Astrocyte of the cerebellum (primary cell): Measurements from ENCODE around the gene TADA1.

Source experiments
- DNase-seq: peaks from one replicate; pipeline ENCODE4 v3.0.0-alpha.2; 2011; ENCODE audit warnings: low read depth
- H3K4me3 ChIP-seq: 2 replicates; pipeline ENCODE4 v1.5.1; 2011; ENCODE audit warnings: mild to moderate bottlenecking, low read depth, low read length, moderate library complexity
- in situ Hi-C: cut with HindIII; loops from 2 replicates; pipeline ENCODE4 v1.10.0; 2017; ENCODE audit warnings: low sequenced_read_pairs
- TF ChIP-seq, protein P1 (sequence below): IDR thresholded peaks from 2 replicates; pipeline ENCODE4 v1.5.1; 2012; ENCODE audit warnings: low read length, low read depth, moderate library complexity, mild to moderate bottlenecking; ENCODE audit errors: missing control alignments

The TADA1 gene

DNA sequence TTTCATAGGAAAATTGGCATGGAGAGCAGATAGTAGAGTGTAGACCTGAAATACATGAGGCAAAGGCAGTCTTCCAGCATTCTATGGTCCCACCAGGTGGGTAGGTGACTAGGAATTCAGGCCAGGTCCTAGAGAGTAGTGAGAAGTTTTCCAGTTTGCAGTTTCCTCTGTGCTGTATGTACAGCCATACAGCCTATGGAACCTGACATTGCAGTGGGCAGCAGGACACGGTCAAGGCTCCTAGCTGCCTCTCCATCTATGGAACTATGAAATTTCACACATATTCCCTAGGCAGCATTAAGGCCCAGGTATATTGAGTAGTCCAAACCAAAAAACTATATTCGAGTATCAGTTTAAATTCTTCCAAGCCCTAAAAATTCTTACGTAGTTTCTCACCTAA lies 20.5 kb downstream of the TADA1 start:
- no peak for DNase-seq
- in situ Hi-C loops: no loop called here
- TF ChIP-seq, protein P1, sequence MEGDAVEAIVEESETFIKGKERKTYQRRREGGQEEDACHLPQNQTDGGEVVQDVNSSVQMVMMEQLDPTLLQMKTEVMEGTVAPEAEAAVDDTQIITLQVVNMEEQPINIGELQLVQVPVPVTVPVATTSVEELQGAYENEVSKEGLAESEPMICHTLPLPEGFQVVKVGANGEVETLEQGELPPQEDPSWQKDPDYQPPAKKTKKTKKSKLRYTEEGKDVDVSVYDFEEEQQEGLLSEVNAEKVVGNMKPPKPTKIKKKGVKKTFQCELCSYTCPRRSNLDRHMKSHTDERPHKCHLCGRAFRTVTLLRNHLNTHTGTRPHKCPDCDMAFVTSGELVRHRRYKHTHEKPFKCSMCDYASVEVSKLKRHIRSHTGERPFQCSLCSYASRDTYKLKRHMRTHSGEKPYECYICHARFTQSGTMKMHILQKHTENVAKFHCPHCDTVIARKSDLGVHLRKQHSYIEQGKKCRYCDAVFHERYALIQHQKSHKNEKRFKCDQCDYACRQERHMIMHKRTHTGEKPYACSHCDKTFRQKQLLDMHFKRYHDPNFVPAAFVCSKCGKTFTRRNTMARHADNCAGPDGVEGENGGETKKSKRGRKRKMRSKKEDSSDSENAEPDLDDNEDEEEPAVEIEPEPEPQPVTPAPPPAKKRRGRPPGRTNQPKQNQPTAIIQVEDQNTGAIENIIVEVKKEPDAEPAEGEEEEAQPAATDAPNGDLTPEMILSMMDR: no peak
- no peak overlapping the region for H3K4me3 ChIP-seq

DNA sequence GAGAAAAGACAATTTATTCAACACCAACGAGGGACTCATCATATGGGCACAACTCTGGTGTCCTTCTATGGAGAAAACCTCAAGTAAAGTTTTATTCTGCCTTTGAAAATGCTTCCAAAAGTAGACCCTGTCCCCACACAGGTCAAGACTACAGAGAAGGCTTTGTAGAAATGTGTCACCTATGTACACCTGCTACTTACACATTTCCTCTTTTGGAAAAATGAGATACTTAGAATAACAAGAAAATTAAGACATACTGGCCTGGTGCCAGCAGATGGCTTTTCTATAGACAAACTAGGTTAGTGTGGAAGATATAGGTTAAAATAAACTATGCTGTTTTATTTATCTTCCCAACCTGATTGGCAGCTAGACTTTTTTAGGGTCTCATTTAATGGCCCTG lies 23.1 kb downstream of the TADA1 start:
- no peak for DNase-seq

DNA sequence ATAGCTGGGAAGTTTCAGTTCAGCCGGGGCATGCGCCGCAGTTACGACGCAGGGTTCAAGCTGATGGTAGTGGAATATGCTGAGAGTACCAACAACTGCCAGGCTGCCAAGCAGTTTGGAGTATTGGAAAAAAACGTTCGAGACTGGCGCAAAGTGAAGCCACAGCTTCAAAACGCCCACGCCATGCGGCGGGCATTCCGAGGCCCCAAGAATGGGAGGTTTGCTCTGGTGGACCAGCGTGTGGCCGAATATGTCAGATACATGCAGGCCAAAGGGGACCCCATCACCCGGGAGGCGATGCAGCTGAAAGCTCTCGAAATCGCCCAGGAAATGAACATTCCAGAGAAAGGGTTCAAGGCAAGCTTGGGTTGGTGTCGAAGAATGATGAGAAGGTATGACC lies 26.9 kb downstream of the TADA1 start:
- no peak overlapping the region for H3K4me3 ChIP-seq
- no peak for DNase-seq
- in situ Hi-C loops: no loop called here
- TF ChIP-seq, protein P1: no peak

More for the DNA sequence above, 23.1 kb downstream of the TADA1 start:
- TF ChIP-seq, protein P1: no peak
- in situ Hi-C loops: no loop called here
- H3K4me3 ChIP-seq: no peak overlapping the region

DNA sequence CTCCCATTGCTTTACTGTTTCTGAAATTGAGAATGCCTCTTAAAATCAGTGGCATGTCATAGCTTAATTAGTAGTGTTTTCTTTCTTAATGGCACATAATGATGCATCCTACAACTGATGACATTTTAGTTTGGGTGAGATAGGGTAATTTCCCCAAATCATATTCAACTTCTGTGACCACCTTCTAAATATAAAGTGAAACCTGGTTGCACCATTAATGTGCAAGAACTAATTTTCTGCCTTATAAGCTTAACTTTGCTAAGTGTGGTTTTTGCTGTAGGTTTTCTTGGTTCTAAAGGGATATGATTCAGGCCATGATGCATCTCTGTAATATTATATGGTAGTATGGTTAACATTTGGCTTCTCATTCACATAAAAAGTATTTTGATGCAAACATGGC lies 27.9 kb downstream of the TADA1 start:
- in situ Hi-C loops: no loop called here
- H3K4me3 ChIP-seq: no peak overlapping the region
- DNase-seq: no peak
- TF ChIP-seq, protein P1: no peak

DNA sequence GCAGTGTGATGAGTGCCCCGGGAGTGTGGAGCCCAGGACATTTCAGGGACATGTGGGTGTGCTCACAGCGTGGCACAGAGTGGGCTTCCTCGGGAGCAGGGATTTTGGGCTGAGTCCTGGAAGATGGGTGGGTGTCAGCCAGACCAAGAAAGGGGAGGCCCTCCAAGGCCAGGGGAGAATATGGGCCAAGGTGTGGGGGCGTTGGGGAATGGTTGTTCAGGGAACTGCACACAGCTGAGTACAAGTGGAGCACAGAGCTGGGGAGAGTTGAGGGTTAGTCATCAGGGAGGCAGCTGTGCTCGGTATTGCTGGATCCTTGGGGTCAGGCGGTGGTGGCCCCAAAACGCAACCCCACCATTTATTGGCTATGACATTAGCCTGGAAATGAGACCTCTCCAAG lies 31.3 kb downstream of the TADA1 start:
- TF ChIP-seq, protein P1: no peak
- DNase-seq: no peak
- no peak overlapping the region for H3K4me3 ChIP-seq
- in situ Hi-C loops: no loop called here

DNA sequence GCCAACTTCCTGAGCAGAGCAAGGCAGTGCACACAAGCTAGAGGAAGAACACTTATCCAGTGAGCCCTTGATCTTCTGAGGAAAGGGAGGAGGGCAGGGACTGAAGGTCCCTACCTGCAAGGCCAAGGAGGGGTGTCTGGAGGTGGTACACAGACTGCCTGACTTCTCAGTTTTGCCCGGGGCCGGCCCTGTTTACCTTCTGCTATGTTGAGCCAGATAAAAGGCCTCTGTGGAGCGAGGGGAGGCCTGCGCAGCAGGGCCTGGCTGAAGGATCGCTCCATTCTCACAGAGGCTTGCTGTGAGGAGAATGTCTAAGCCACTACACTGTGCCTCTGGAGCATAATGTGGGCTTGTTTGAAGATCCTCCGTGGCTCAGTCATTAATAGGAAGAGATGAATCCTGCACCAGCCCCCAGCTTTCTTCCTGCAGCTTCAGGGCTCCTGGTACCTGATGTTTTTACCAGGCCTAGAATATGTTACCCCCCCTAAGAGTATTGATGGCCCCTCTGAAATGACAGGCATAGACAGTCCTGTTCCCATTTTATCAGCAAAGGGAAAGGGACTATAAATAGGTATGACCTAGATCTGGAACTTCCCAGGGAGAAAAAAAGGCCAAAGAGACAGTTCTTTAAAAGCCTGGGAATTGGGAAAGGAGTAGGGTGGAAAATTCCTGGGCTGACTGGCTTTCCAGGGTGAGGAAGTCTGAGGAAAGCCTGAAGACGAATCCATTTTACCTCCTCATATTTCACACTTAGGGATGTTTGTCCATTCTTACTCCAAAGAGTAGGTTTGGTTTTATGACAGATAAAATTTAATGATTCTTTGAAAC lies 32.1 kb downstream of the TADA1 start:
- H3K4me3 ChIP-seq: no peak overlapping the region
- DNase-seq: no peak
- in situ Hi-C loops: no loop called here
- TF ChIP-seq, protein P1: no peak
